Astrocyte of the spinal cord (primary cell): ENCODE measurements around the gene RASGRP4.

Experiments
- DNase-seq: peaks from one replicate; pipeline ENCODE4 v3.0.0; 2011; ENCODE audit warnings: low read depth, low spot score
- H3K4me3 ChIP-seq: 2 replicates; pipeline ENCODE4 v1.5.1; 2011; ENCODE audit warnings: low read depth, mild to moderate bottlenecking, low read length, moderate library complexity
- in situ Hi-C: cut with HindIII; loops from 2 replicates; pipeline ENCODE4 v1.10.0; 2017; ENCODE audit warnings: low sequenced_read_pairs
- TF ChIP-seq, protein P1 (sequence below): IDR thresholded peaks from 2 replicates; pipeline ENCODE4 v1.5.1; 2012; ENCODE audit warnings: low read depth, mild to moderate bottlenecking, low read length, inconsistent platforms

Gene RASGRP4

GRCh38 chr19:38457202-38457601 is 31.2 kb upstream of the RASGRP4 start:
- DNase-seq, result no peak
- in situ Hi-C loops, result no loop called here

GRCh38 chr19:38455031-38455430 is 29.0 kb upstream of the RASGRP4 start:
- no peak for DNase-seq
- H3K4me3 ChIP-seq, result no peak overlapping the region
- TF ChIP-seq, protein P1, sequence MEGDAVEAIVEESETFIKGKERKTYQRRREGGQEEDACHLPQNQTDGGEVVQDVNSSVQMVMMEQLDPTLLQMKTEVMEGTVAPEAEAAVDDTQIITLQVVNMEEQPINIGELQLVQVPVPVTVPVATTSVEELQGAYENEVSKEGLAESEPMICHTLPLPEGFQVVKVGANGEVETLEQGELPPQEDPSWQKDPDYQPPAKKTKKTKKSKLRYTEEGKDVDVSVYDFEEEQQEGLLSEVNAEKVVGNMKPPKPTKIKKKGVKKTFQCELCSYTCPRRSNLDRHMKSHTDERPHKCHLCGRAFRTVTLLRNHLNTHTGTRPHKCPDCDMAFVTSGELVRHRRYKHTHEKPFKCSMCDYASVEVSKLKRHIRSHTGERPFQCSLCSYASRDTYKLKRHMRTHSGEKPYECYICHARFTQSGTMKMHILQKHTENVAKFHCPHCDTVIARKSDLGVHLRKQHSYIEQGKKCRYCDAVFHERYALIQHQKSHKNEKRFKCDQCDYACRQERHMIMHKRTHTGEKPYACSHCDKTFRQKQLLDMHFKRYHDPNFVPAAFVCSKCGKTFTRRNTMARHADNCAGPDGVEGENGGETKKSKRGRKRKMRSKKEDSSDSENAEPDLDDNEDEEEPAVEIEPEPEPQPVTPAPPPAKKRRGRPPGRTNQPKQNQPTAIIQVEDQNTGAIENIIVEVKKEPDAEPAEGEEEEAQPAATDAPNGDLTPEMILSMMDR, result no peak
- in situ Hi-C loops, result no loop called here

More at GRCh38 chr19:38457202-38457601, 31.2 kb upstream of the RASGRP4 start:
- TF ChIP-seq, protein P1, result no peak
- no peak overlapping the region for H3K4me3 ChIP-seq

DNA sequence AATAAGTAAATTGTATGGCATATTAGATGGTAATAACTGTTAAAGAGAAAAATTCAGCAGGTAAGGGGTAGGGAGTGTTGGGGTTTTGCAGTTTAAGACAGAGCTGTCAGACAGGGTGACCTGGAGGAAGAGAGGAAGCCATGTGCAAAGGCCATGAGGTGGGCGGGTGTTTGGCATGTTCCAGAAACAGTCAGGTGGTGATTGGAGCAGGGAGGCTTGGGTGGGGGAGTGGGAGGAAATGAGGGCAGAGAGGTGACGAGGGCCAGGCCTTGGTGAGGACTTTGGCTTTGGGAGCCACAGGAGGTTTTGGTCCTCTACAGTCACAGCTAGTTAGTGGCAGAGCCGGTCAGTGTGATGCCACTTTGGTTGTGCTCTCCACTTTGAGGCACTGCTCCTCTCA is 27.6 kb upstream of the RASGRP4 start:
- TF ChIP-seq, protein P1, result no peak
- in situ Hi-C loops, result no loop called here
- no peak overlapping the region for H3K4me3 ChIP-seq
- no peak for DNase-seq

DNA sequence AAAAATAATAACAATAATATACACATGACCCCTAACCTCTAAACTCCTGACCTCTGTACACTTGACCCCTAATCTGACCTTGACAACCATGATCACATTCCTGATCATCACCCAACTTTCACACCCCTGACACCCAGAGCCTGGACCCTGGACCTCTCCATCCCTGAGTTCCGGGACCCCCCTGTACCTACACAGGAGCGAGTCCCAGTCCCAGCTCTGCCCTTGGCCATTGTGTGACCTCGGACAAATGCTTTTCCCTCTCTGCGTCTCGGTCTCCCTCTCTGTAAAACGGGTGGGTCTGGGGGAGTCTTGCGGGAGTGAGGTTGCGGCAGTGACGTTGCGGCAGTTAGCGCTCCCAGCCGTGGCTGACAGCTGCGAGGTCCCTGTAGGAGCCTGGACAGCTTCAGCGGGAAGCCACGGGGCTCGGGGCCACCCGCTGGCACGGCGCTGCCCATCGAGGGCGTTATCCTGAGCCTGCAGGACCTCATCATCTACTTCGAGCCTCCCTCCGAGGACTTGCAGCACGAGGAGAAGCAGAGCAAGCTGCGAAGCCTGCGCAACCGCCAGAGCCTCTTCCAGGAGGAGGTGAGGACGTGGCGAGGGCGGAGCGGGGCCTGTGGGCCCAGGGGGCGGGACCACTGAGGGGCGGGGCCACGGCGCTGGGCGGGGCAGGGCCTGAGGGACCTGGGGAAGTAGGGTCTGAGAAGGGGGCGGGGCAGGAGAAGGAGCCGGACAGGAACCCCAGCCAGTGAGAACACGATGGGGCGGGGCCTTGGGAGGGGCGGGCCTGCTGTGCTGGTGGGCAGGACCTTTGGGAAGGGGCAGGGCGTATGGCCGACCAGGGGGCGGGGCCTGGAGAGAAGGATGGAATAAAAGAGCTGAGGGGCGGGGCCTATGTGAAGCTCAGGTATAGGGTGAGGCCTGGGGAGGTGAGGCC is 26.7 kb upstream of the RASGRP4 start:
- TF ChIP-seq, protein P1, result no peak
- in situ Hi-C loops, result no loop called here
- no peak for DNase-seq

GRCh38 chr19:38451629-38452028 is 25.6 kb upstream of the RASGRP4 start:
- no peak overlapping the region for H3K4me3 ChIP-seq
- TF ChIP-seq, protein P1, result no peak
- in situ Hi-C loops, result no loop called here
- DNase-seq, result no peak

More for the DNA sequence above, 26.7 kb upstream of the RASGRP4 start:
- no peak overlapping the region for H3K4me3 ChIP-seq

- in situ Hi-C loops, result no loop called here
- TF ChIP-seq, protein P1, result no peak
- DNase-seq, result no peak
- no peak overlapping the region for H3K4me3 ChIP-seq
Observed at GRCh38 chr19:38451036-38451435, 25.0 kb upstream of the RASGRP4 start.
